OCI-LY7 (cell line): ENCODE results near the gene MTFR2.

Source experiments
- EZH2phosphoT487 ChIP-seq: fragments of 200-600 bp; sonication (generic); IDR thresholded peaks from 2 replicates; pipeline ENCODE4 v1.6.1; 2018; ENCODE audit warnings: low read depth, borderline replicate concordance, mild to moderate bottlenecking, mixed run types, antibody characterized with exemption, low read length, moderate library complexity, mixed read lengths
- TF ChIP-seq, protein P1 (sequence below): fragments of 200-600 bp; sonication (generic); conservative IDR thresholded peaks from 2 replicates; pipeline ENCODE4 v1.5.1; 2014; ENCODE audit warnings: mild to moderate bottlenecking, antibody characterized with exemption, low read length, moderate library complexity, mixed read lengths

DNA sequence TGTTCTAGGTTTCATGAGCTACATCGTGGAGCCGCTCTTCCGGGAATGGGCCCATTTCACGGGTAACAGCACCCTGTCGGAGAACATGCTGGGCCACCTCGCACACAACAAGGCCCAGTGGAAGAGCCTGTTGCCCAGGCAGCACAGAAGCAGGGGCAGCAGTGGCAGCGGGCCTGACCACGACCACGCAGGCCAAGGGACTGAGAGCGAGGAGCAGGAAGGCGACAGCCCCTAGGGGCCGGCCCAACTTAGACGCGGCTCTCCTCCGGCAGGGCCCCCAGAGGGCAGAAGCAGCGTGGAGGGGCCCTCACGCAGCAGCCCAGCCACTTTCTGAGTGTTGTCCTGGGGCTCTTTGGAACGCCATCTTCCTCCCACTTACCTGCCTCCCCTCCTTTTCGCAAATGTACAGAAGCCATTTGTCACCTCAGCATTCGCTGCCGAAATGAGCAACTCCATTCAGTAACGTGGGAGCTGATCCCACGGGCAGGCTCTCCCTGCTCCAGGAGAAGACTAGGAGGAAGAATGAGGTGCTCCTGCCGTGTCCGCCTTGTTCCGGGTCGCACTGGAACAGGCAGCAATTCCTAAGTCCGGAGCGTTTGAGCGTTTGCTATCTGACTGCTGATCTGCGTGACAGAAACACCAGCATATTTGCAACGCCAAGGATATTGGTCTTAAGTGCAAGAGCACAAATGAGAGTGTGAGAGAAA is 58.4 kb downstream of the MTFR2 start:
- TF ChIP-seq, protein P1, sequence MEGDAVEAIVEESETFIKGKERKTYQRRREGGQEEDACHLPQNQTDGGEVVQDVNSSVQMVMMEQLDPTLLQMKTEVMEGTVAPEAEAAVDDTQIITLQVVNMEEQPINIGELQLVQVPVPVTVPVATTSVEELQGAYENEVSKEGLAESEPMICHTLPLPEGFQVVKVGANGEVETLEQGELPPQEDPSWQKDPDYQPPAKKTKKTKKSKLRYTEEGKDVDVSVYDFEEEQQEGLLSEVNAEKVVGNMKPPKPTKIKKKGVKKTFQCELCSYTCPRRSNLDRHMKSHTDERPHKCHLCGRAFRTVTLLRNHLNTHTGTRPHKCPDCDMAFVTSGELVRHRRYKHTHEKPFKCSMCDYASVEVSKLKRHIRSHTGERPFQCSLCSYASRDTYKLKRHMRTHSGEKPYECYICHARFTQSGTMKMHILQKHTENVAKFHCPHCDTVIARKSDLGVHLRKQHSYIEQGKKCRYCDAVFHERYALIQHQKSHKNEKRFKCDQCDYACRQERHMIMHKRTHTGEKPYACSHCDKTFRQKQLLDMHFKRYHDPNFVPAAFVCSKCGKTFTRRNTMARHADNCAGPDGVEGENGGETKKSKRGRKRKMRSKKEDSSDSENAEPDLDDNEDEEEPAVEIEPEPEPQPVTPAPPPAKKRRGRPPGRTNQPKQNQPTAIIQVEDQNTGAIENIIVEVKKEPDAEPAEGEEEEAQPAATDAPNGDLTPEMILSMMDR, result no peak
- TF ChIP-seq EZH2phosphoT487, result no peak
